ENCODE results near the gene VSNL1.

DNA sequence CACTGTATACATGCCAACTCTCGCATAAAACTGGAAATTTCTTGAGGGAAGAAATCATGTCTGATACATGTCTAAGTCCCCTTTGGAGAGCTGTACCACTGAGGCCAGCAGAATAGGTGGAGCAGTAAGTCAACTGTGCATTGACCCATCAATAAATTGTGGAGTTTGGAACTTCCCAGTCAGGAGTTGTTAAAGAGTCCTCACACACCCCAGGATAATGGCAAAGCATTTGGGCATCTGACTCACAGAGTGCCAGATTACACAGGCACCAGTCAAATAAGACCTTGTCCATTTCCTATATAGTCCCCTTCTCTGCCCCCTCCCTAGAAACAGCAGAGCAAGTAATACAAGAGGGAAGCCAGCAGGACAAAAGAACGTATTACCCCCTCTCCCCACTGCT, 10.4 kb downstream of the VSNL1 start:
- no peak for TF ChIP-seq POLR2AphosphoS5 (IDR thresholded peaks at IDR 0.05; ENCODE audit: low read depth)
- TF ChIP-seq, protein P1, sequence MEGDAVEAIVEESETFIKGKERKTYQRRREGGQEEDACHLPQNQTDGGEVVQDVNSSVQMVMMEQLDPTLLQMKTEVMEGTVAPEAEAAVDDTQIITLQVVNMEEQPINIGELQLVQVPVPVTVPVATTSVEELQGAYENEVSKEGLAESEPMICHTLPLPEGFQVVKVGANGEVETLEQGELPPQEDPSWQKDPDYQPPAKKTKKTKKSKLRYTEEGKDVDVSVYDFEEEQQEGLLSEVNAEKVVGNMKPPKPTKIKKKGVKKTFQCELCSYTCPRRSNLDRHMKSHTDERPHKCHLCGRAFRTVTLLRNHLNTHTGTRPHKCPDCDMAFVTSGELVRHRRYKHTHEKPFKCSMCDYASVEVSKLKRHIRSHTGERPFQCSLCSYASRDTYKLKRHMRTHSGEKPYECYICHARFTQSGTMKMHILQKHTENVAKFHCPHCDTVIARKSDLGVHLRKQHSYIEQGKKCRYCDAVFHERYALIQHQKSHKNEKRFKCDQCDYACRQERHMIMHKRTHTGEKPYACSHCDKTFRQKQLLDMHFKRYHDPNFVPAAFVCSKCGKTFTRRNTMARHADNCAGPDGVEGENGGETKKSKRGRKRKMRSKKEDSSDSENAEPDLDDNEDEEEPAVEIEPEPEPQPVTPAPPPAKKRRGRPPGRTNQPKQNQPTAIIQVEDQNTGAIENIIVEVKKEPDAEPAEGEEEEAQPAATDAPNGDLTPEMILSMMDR (conservative IDR thresholded peaks at IDR 0.05; ENCODE audit: low read depth in 2 of 2) = no peak
- TF ChIP-seq EZH2 (IDR thresholded peaks at IDR 0.05; ENCODE audit: low read depth, unreplicated experiment) = no peak
- no peak for TF ChIP-seq EZH2phosphoT487 (IDR thresholded peaks at IDR 0.05; ENCODE audit: unreplicated experiment)
- no peak for TF ChIP-seq CREB1 (CRISPR knock-in tag; IDR thresholded peaks at IDR 0.05; ENCODE audit: low read depth)
- TF ChIP-seq, protein P2, sequence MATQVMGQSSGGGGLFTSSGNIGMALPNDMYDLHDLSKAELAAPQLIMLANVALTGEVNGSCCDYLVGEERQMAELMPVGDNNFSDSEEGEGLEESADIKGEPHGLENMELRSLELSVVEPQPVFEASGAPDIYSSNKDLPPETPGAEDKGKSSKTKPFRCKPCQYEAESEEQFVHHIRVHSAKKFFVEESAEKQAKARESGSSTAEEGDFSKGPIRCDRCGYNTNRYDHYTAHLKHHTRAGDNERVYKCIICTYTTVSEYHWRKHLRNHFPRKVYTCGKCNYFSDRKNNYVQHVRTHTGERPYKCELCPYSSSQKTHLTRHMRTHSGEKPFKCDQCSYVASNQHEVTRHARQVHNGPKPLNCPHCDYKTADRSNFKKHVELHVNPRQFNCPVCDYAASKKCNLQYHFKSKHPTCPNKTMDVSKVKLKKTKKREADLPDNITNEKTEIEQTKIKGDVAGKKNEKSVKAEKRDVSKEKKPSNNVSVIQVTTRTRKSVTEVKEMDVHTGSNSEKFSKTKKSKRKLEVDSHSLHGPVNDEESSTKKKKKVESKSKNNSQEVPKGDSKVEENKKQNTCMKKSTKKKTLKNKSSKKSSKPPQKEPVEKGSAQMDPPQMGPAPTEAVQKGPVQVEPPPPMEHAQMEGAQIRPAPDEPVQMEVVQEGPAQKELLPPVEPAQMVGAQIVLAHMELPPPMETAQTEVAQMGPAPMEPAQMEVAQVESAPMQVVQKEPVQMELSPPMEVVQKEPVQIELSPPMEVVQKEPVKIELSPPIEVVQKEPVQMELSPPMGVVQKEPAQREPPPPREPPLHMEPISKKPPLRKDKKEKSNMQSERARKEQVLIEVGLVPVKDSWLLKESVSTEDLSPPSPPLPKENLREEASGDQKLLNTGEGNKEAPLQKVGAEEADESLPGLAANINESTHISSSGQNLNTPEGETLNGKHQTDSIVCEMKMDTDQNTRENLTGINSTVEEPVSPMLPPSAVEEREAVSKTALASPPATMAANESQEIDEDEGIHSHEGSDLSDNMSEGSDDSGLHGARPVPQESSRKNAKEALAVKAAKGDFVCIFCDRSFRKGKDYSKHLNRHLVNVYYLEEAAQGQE (IDR thresholded peaks at IDR 0.05; ENCODE audit: unreplicated experiment) = no peak
- TF ChIP-seq ZNF331 (CRISPR knock-in tag; IDR thresholded peaks at IDR 0.05; ENCODE audit: low read depth) = no peak
- TF ChIP-seq, protein P3, sequence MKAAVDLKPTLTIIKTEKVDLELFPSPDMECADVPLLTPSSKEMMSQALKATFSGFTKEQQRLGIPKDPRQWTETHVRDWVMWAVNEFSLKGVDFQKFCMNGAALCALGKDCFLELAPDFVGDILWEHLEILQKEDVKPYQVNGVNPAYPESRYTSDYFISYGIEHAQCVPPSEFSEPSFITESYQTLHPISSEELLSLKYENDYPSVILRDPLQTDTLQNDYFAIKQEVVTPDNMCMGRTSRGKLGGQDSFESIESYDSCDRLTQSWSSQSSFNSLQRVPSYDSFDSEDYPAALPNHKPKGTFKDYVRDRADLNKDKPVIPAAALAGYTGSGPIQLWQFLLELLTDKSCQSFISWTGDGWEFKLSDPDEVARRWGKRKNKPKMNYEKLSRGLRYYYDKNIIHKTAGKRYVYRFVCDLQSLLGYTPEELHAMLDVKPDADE (IDR thresholded peaks at IDR 0.05) = no peak
- TF ChIP-seq, protein P4, sequence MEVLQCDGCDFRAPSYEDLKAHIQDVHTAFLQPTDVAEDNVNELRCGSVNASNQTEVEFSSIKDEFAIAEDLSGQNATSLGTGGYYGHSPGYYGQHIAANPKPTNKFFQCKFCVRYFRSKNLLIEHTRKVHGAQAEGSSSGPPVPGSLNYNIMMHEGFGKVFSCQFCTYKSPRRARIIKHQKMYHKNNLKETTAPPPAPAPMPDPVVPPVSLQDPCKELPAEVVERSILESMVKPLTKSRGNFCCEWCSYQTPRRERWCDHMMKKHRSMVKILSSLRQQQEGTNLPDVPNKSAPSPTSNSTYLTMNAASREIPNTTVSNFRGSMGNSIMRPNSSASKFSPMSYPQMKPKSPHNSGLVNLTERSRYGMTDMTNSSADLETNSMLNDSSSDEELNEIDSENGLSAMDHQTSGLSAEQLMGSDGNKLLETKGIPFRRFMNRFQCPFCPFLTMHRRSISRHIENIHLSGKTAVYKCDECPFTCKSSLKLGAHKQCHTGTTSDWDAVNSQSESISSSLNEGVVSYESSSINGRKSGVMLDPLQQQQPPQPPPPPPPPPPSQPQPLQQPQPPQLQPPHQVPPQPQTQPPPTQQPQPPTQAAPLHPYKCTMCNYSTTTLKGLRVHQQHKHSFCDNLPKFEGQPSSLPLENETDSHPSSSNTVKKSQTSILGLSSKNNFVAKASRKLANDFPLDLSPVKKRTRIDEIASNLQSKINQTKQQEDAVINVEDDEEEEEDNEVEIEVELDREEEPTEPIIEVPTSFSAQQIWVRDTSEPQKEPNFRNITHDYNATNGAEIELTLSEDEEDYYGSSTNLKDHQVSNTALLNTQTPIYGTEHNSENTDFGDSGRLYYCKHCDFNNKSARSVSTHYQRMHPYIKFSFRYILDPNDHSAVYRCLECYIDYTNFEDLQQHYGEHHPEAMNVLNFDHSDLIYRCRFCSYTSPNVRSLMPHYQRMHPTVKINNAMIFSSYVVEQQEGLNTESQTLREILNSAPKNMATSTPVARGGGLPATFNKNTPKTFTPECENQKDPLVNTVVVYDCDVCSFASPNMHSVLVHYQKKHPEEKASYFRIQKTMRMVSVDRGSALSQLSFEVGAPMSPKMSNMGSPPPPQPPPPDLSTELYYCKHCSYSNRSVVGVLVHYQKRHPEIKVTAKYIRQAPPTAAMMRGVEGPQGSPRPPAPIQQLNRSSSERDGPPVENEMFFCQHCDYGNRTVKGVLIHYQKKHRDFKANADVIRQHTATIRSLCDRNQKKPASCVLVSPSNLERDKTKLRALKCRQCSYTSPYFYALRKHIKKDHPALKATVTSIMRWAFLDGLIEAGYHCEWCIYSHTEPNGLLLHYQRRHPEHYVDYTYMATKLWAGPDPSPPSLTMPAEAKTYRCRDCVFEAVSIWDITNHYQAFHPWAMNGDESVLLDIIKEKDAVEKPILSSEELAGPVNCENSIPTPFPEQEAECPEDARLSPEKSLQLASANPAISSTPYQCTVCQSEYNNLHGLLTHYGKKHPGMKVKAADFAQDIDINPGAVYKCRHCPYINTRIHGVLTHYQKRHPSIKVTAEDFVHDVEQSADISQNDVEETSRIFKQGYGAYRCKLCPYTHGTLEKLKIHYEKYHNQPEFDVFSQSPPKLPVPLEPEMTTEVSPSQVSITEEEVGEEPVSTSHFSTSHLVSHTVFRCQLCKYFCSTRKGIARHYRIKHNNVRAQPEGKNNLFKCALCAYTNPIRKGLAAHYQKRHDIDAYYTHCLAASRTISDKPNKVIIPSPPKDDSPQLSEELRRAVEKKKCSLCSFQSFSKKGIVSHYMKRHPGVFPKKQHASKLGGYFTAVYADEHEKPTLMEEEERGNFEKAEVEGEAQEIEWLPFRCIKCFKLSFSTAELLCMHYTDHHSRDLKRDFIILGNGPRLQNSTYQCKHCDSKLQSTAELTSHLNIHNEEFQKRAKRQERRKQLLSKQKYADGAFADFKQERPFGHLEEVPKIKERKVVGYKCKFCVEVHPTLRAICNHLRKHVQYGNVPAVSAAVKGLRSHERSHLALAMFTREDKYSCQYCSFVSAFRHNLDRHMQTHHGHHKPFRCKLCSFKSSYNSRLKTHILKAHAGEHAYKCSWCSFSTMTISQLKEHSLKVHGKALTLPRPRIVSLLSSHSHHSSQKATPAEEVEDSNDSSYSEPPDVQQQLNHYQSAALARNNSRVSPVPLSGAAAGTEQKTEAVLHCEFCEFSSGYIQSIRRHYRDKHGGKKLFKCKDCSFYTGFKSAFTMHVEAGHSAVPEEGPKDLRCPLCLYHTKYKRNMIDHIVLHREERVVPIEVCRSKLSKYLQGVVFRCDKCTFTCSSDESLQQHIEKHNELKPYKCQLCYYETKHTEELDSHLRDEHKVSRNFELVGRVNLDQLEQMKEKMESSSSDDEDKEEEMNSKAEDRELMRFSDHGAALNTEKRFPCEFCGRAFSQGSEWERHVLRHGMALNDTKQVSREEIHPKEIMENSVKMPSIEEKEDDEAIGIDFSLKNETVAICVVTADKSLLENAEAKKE (CRISPR knock-in tag; IDR thresholded peaks at IDR 0.05) = no peak
- no peak for TF ChIP-seq JUNB (IDR thresholded peaks at IDR 0.05; ENCODE audit: unreplicated experiment)
- TF ChIP-seq ZNF114 (CRISPR knock-in tag; IDR thresholded peaks at IDR 0.05) = no peak

Measured in GM23338 (cell line).